GM12875 (cell line): Measurements from ENCODE around the gene PACRG.

Experiments
- H3K4me3 ChIP-seq: one replicate; pipeline ENCODE4 v1.5.1; 2011; ENCODE audit warnings: low read depth, low read length, control low read depth
- CTCF ChIP-seq: IDR thresholded peaks from 2 replicates; pipeline ENCODE4 v1.5.1; 2011; ENCODE audit warnings: low read depth, mild to moderate bottlenecking, control low read depth, inconsistent platforms, low read length, moderate library complexity, borderline replicate concordance; ENCODE audit not compliant: insufficient read depth

The PACRG gene

GRCh38 chr6:163180874-163181541, 453.2 kb downstream of the PACRG start:
- no peak overlapping the region for H3K4me3 ChIP-seq
- peak; percentile 42; the same call in 1 of the 2 replicates for TF ChIP-seq CTCF

GRCh38 chr6:163181666-163182180, 453.9 kb downstream of the PACRG start:
- TF ChIP-seq CTCF = no peak
- H3K4me3 ChIP-seq = no peak overlapping the region

- H3K4me3 ChIP-seq = no peak overlapping the region
- TF ChIP-seq CTCF = no peak
These were observed 454.9 kb downstream of the PACRG start for GRCh38 chr6:163182696-163183095.

- no peak for TF ChIP-seq CTCF
- no peak overlapping the region for H3K4me3 ChIP-seq
These were observed 456.0 kb downstream of the PACRG start for GRCh38 chr6:163183806-163184205.

- no peak overlapping the region for H3K4me3 ChIP-seq
- TF ChIP-seq CTCF = no peak
These were observed 458.0 kb downstream of the PACRG start for GRCh38 chr6:163185744-163186143.

- TF ChIP-seq CTCF = no peak
- no peak overlapping the region for H3K4me3 ChIP-seq
These were observed 458.8 kb downstream of the PACRG start for GRCh38 chr6:163186527-163186926.

- no peak for TF ChIP-seq CTCF
- no peak overlapping the region for H3K4me3 ChIP-seq
These were observed 459.4 kb downstream of the PACRG start for GRCh38 chr6:163187201-163187600.
